ENCODE results near the gene ZNF622.

ZNF622 gene

DNA sequence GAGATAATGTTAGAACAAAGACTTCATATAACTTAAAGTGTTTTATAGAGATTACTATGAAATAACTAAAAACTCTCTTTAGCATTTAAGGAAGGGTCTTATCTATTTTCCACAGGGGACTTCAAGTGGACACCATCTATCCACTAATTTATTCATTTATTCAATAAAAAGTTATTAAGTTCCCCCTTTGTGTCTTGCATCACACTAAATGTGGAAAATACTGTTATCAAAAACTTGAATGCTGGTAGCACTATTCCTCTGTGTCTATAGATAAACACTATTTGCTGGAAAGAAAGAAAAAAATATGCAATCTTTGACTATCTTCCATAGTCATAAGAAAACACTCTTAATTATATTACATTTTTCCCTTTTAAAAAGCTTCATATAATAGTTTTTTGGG is 20.1 kb upstream of the ZNF622 start:
- H3K4me3 ChIP-seq (IDR thresholded peaks at IDR 0.05; ENCODE audit: insufficient read depth, low read depth, low read length), result no peak overlapping the region
- H4K20me1 ChIP-seq (ENCODE audit: insufficient read depth), result no peaks in the 10 kb centered on the region
- no peaks in the 10 kb centered on the region for H3K79me2 ChIP-seq (ENCODE audit: insufficient read depth, low read depth)
- H3K27me3 ChIP-seq (ENCODE audit: insufficient read depth, low read depth), result no peaks in the 10 kb centered on the region
- H2AFZ ChIP-seq (ENCODE audit: low read depth), result no peak overlapping the region
- no peaks in the 10 kb centered on the region for H3K36me3 ChIP-seq (ENCODE audit: insufficient read depth)
- TF ChIP-seq, protein P1, sequence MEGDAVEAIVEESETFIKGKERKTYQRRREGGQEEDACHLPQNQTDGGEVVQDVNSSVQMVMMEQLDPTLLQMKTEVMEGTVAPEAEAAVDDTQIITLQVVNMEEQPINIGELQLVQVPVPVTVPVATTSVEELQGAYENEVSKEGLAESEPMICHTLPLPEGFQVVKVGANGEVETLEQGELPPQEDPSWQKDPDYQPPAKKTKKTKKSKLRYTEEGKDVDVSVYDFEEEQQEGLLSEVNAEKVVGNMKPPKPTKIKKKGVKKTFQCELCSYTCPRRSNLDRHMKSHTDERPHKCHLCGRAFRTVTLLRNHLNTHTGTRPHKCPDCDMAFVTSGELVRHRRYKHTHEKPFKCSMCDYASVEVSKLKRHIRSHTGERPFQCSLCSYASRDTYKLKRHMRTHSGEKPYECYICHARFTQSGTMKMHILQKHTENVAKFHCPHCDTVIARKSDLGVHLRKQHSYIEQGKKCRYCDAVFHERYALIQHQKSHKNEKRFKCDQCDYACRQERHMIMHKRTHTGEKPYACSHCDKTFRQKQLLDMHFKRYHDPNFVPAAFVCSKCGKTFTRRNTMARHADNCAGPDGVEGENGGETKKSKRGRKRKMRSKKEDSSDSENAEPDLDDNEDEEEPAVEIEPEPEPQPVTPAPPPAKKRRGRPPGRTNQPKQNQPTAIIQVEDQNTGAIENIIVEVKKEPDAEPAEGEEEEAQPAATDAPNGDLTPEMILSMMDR (conservative IDR thresholded peaks at IDR 0.05; ENCODE audit: low read depth, low read length), result no peak
- no peak overlapping the region for H3K9ac ChIP-seq
- no peak overlapping the region for H3K27ac ChIP-seq
- no peak overlapping the region for H3K4me2 ChIP-seq
- no peaks in the 10 kb centered on the region for H3K4me1 ChIP-seq (ENCODE audit: low read depth, poor library complexity, severe bottlenecking)

DNA sequence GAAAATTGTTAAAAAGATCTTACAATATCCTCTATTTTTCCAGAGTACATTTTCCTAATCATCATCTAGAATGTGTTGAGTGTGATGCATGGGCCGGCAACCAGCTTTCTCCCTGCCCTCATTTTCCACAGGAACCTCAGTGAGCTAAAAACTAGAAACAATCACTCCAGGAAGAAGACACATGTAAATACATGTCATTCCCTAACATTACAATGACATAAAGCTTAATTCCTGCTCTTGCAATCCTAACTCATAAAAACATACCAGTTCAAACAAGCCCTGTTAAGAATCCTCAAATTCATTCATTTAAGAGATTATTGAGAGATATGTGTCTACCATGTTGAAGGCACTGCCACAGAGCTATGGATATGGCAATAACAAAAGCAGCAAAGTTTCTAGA is 18.5 kb upstream of the ZNF622 start:
- Histone ChIP-seq H4K20me1 (ENCODE audit: insufficient read depth) (no peaks in the 10 kb centered on the region), H3K9ac (no peak overlapping the region), H2AFZ (ENCODE audit: low read depth) (no peak overlapping the region)

DNA sequence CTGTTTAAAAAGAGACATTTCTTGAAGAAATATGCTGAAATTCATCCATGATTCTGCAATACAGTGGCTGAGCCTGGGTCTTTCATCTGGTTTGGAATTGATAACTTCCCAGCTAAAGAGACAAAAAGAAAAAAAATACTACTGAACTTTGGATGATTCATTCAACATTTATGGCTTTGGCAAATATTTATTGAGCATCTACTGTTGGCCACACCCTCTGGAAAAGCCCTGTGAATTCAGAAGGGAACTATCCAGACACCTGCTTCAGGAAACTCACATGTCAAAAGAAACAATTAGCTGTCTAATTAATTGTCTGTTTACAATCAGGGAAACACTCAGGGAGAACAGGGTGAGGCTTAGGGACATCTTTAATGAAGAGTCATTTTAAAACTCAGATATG is 17.8 kb upstream of the ZNF622 start:
- no peak overlapping the region for H3K4me2 ChIP-seq

More for the DNA sequence above, 18.5 kb upstream of the ZNF622 start:
- Histone ChIP-seq H3K36me3 (ENCODE audit: insufficient read depth) (no peaks in the 10 kb centered on the region), H3K27ac (no peak overlapping the region), H3K27me3 (ENCODE audit: insufficient read depth, low read depth) (no peaks in the 10 kb centered on the region), H3K4me1 (ENCODE audit: low read depth, poor library complexity, severe bottlenecking) (no peaks in the 10 kb centered on the region), H3K79me2 (ENCODE audit: insufficient read depth, low read depth) (no peaks in the 10 kb centered on the region), H3K4me2 (no peak overlapping the region), H3K4me3 (IDR thresholded peaks at IDR 0.05; ENCODE audit: insufficient read depth, low read depth, low read length) (no peak overlapping the region)
- TF ChIP-seq, protein P1 (conservative IDR thresholded peaks at IDR 0.05; ENCODE audit: low read depth, low read length), result no peak

DNA sequence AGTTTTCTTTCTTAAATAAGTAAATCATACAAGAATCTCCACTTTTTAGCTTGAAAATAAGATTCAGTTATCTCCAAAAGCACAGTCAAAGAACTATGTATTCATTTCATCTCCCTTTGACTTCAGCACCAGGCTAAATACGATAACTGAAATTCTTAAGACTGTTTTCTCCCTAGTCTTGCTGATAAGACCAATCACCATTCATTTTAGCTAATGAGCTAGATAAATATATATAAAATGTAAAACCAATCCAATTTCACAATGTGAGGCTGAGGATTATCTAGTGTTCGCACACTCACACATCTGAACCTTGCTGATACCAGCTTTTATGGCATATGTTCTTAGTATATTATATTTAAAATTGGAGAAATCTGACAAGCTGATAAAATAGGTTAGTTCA is 17.3 kb upstream of the ZNF622 start:
- no peak overlapping the region for H2AFZ ChIP-seq (ENCODE audit: low read depth)
- H3K4me1 ChIP-seq (ENCODE audit: low read depth, poor library complexity, severe bottlenecking), result no peaks in the 10 kb centered on the region
- H3K27me3 ChIP-seq (ENCODE audit: insufficient read depth, low read depth), result no peaks in the 10 kb centered on the region
- TF ChIP-seq, protein P1 (conservative IDR thresholded peaks at IDR 0.05; ENCODE audit: low read depth, low read length), result no peak
- no peaks in the 10 kb centered on the region for H3K36me3 ChIP-seq (ENCODE audit: insufficient read depth)
- no peak overlapping the region for H3K27ac ChIP-seq
- H4K20me1 ChIP-seq (ENCODE audit: insufficient read depth), result no peaks in the 10 kb centered on the region
- H3K4me3 ChIP-seq (IDR thresholded peaks at IDR 0.05; ENCODE audit: insufficient read depth, low read depth, low read length), result no peak overlapping the region
- H3K9ac ChIP-seq, result no peak overlapping the region
- no peaks in the 10 kb centered on the region for H3K79me2 ChIP-seq (ENCODE audit: insufficient read depth, low read depth)
- no peak overlapping the region for H3K4me2 ChIP-seq

More for the DNA sequence above, 17.8 kb upstream of the ZNF622 start:
- no peaks in the 10 kb centered on the region for H3K79me2 ChIP-seq (ENCODE audit: insufficient read depth, low read depth)
- no peaks in the 10 kb centered on the region for H3K4me1 ChIP-seq (ENCODE audit: low read depth, poor library complexity, severe bottlenecking)
- H2AFZ ChIP-seq (ENCODE audit: low read depth), result no peak overlapping the region
- H3K4me3 ChIP-seq (IDR thresholded peaks at IDR 0.05; ENCODE audit: insufficient read depth, low read depth, low read length), result no peak overlapping the region
- H3K9ac ChIP-seq, result no peak overlapping the region
- H3K27me3 ChIP-seq (ENCODE audit: insufficient read depth, low read depth), result no peaks in the 10 kb centered on the region
- no peaks in the 10 kb centered on the region for H4K20me1 ChIP-seq (ENCODE audit: insufficient read depth)
- TF ChIP-seq, protein P1 (conservative IDR thresholded peaks at IDR 0.05; ENCODE audit: low read depth, low read length), result no peak
- no peak overlapping the region for H3K27ac ChIP-seq
- H3K36me3 ChIP-seq (ENCODE audit: insufficient read depth), result no peaks in the 10 kb centered on the region
